Hepatocyte (in vitro differentiated cells): ENCODE results near the gene WDFY4.

Source experiments
- CTCF ChIP-seq: fragments of 200-600 bp; sonication (generic); IDR thresholded peaks from 2 replicates; pipeline ENCODE4 v1.5.1; 2016; ENCODE audit warnings: antibody characterized with exemption, mild to moderate bottlenecking; ENCODE audit not compliant: poor library complexity
- EZH2 ChIP-seq: fragments of 200-600 bp; sonication (generic); IDR thresholded peaks from 2 replicates; pipeline ENCODE4 v1.6.1; 2016; ENCODE audit warnings: antibody characterized with exemption, mild to moderate bottlenecking, borderline replicate concordance
- EZH2phosphoT487 ChIP-seq: fragments of 200-600 bp; sonication (generic); IDR thresholded peaks from one replicate; pipeline ENCODE4 v1.6.1; 2018; ENCODE audit warnings: antibody characterized with exemption, mild to moderate bottlenecking, low read depth, moderate library complexity; ENCODE audit not compliant: unreplicated experiment, severe bottlenecking

DNA sequence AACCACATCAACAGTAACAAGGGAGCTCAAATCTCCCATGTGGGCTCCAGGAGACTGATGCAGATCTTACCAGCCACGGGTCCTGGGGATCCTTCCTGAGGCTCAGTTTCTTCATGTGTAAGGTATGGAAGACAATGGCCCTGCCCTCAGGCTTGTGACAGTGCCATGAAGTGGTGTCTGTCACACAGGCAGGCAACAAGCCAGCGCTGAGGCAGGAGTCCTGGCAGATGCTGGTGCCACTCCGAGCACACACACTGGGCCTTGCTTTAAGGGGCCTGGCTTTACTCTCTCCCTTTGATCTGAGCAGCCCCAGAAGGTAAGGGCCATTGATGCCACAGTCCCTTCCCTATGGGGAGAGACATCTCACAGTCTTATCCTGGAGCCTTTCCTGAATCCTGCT lies 283.4 kb downstream of the WDFY4 start:
- TF ChIP-seq EZH2, result no peak
- no peak for TF ChIP-seq CTCF
- no peak for TF ChIP-seq EZH2phosphoT487
